ENCODE results near the gene IQSEC3.

DNA sequence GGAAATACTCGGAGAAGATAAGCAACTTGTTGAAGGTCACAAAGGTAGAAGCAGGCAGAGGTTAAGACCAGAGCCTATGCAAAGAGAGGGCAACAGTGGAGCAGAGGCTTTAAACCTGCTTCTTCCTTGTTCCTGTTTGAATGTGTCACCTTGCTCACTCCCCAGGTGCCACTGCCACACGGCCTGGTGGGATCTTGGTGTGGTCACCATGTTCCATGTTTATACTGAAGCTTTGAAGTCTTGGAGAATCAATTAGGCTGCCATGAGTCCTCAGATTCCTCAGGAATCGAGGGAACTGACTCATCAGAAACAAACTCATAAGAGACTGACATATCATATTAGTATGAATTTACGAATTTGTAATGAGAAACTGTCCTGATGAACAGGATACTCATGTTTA is 46.8 kb downstream of the IQSEC3 start:
- TF ChIP-seq AGO2 (optimal IDR thresholded peaks at IDR 0.05; ENCODE audit: low read depth, low read length) = no peak
- TF ChIP-seq ARNT (IDR thresholded peaks at IDR 0.05) = no peak
- TF ChIP-seq, protein P1, sequence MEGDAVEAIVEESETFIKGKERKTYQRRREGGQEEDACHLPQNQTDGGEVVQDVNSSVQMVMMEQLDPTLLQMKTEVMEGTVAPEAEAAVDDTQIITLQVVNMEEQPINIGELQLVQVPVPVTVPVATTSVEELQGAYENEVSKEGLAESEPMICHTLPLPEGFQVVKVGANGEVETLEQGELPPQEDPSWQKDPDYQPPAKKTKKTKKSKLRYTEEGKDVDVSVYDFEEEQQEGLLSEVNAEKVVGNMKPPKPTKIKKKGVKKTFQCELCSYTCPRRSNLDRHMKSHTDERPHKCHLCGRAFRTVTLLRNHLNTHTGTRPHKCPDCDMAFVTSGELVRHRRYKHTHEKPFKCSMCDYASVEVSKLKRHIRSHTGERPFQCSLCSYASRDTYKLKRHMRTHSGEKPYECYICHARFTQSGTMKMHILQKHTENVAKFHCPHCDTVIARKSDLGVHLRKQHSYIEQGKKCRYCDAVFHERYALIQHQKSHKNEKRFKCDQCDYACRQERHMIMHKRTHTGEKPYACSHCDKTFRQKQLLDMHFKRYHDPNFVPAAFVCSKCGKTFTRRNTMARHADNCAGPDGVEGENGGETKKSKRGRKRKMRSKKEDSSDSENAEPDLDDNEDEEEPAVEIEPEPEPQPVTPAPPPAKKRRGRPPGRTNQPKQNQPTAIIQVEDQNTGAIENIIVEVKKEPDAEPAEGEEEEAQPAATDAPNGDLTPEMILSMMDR (CRISPR knock-in tag; IDR thresholded peaks at IDR 0.05) = no peak
- TF ChIP-seq, protein P2, sequence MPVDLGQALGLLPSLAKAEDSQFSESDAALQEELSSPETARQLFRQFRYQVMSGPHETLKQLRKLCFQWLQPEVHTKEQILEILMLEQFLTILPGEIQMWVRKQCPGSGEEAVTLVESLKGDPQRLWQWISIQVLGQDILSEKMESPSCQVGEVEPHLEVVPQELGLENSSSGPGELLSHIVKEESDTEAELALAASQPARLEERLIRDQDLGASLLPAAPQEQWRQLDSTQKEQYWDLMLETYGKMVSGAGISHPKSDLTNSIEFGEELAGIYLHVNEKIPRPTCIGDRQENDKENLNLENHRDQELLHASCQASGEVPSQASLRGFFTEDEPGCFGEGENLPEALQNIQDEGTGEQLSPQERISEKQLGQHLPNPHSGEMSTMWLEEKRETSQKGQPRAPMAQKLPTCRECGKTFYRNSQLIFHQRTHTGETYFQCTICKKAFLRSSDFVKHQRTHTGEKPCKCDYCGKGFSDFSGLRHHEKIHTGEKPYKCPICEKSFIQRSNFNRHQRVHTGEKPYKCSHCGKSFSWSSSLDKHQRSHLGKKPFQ (CRISPR knock-in tag; IDR thresholded peaks at IDR 0.05; ENCODE audit: insufficient replicate concordance) = no peak
- TF ChIP-seq NFYB (CRISPR knock-in tag; IDR thresholded peaks at IDR 0.05) = no peak
- TF ChIP-seq EZH2 (conservative IDR thresholded peaks at IDR 0.05; ENCODE audit: low read depth, low read length) = no peak
- no peak for TF ChIP-seq POLR2A (IDR thresholded peaks at IDR 0.05; ENCODE audit: insufficient read depth in 1 of 2, low read depth in 2 of 2, low read length in 2 of 2)
- TF ChIP-seq FOXA1 (IDR thresholded peaks at IDR 0.05) = no peak
- no peak for TF ChIP-seq FOXA1 (CRISPR knock-in tag; IDR thresholded peaks at IDR 0.05)
- TF ChIP-seq, protein P3, sequence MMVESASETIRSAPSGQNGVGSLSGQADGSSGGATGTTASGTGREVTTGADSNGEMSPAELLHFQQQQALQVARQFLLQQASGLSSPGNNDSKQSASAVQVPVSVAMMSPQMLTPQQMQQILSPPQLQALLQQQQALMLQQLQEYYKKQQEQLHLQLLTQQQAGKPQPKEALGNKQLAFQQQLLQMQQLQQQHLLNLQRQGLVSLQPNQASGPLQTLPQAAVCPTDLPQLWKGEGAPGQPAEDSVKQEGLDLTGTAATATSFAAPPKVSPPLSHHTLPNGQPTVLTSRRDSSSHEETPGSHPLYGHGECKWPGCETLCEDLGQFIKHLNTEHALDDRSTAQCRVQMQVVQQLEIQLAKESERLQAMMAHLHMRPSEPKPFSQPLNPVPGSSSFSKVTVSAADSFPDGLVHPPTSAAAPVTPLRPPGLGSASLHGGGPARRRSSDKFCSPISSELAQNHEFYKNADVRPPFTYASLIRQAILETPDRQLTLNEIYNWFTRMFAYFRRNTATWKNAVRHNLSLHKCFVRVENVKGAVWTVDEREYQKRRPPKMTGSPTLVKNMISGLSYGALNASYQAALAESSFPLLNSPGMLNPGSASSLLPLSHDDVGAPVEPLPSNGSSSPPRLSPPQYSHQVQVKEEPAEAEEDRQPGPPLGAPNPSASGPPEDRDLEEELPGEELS (CRISPR knock-in tag; IDR thresholded peaks at IDR 0.05) = no peak
- no peak for TF ChIP-seq ZBTB1 (CRISPR knock-in tag; IDR thresholded peaks at IDR 0.05; ENCODE audit: borderline replicate concordance)
- TF ChIP-seq ZBTB7A (CRISPR knock-in tag; IDR thresholded peaks at IDR 0.05) = no peak
